ENCODE measurements around the gene SLC5A6. TPM values are rescaled to one million over a fixed set of nuclear protein-coding genes. Genes with fewer than 3 reads are reported as not detected.

The SLC5A6 gene
- total RNA-seq, 4 donors from 2014 or later = 13.5 to 38.6 (median 23.2) TPM

DNA sequence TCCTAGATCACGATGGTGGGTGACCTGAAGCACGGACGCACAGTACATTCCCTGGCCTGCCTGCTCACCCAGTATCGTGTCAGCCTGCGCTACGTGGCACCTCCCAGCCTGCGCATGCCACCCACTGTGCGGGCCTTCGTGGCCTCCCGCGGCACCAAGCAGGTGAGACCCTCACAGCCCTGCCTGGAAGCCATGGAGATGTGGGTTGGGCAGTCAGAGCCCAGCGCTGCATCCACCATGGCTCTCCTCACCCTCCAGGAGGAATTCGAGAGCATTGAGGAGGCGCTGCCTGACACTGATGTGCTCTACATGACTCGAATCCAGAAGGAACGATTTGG, 30.5 kb upstream of the SLC5A6 start:
- DNase-seq = no peak
- H3K36me3 ChIP-seq = peaks cover 43 to 76% (median 65%) of the 10 kb centered on the region in 3 donors

DNA sequence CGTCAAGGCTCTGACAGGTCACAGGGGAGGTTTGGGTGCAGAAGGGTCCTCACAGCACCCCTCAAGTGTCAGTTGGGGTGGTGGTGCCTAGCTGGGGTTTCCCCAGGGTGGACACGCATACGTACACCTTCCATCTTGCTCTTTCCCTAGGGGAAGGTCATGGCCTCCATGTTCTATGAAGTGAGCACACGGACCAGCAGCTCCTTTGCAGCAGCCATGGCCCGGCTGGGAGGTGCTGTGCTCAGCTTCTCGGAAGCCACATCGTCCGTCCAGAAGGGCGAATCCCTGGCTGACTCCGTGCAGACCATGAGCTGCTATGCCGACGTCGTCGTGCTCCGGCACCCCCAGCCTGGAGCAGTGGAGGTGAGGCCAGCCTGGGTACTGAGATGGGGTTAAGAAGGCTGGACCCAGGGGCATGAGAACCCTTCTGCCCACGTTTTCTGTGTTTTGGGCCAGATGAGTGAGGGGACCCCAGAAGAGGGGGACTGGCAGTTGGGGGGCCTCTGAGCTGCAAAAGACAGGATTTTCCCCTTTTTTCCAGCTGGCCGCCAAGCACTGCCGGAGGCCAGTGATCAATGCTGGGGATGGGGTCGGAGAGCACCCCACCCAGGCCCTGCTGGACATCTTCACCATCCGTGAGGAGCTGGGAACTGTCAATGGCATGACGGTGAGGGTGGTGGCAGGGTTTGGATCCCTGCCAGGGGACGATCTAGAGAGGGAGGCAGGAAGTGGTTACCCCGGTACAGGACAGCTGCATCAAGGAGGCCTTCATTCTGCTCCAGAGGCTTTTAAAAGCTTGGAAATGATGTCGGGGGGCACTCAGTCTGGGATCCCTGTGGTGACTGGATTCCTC, 29.9 kb upstream of the SLC5A6 start:
- DNase-seq = no peak
- Histone ChIP-seq H3K4me1 (no peaks in the 10 kb centered on the region), H3K9me3 (no peaks in the 10 kb centered on the region), H3K36me3 (peaks cover 48 to 82% (median 71%) of the 10 kb centered on the region in 3 donors), H3K27ac (no peak overlapping the region), H3K27me3 (no peaks in the 10 kb centered on the region), H3K4me3 (no peak overlapping the region)
- intact Hi-C loops (cut with DNase I) = no loop called here
- TF ChIP-seq, protein P1, sequence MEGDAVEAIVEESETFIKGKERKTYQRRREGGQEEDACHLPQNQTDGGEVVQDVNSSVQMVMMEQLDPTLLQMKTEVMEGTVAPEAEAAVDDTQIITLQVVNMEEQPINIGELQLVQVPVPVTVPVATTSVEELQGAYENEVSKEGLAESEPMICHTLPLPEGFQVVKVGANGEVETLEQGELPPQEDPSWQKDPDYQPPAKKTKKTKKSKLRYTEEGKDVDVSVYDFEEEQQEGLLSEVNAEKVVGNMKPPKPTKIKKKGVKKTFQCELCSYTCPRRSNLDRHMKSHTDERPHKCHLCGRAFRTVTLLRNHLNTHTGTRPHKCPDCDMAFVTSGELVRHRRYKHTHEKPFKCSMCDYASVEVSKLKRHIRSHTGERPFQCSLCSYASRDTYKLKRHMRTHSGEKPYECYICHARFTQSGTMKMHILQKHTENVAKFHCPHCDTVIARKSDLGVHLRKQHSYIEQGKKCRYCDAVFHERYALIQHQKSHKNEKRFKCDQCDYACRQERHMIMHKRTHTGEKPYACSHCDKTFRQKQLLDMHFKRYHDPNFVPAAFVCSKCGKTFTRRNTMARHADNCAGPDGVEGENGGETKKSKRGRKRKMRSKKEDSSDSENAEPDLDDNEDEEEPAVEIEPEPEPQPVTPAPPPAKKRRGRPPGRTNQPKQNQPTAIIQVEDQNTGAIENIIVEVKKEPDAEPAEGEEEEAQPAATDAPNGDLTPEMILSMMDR (IDR thresholded peaks at IDR 0.05) = no peak
- TF ChIP-seq POLR2A (IDR thresholded peaks at IDR 0.05) = no peak
- WGBS, 2 donors = 92 to 96% methylated on average over 9 to 17 of the region's 24 CpGs

More for the DNA sequence above, 30.5 kb upstream of the SLC5A6 start:
- Histone ChIP-seq H3K4me3 (no peak overlapping the region), H3K27ac (no peak overlapping the region), H3K9me3 (no peaks in the 10 kb centered on the region), H3K27me3 (no peaks in the 10 kb centered on the region), H3K4me1 (no peaks in the 10 kb centered on the region)
- TF ChIP-seq, protein P1 (IDR thresholded peaks at IDR 0.05) = no peak
- TF ChIP-seq POLR2A (IDR thresholded peaks at IDR 0.05) = no peak
- WGBS, 2 donors = 89 to 96% methylated on average over 3 to 7 of the region's 16 CpGs
- intact Hi-C loops (cut with DNase I) = no loop called here

DNA sequence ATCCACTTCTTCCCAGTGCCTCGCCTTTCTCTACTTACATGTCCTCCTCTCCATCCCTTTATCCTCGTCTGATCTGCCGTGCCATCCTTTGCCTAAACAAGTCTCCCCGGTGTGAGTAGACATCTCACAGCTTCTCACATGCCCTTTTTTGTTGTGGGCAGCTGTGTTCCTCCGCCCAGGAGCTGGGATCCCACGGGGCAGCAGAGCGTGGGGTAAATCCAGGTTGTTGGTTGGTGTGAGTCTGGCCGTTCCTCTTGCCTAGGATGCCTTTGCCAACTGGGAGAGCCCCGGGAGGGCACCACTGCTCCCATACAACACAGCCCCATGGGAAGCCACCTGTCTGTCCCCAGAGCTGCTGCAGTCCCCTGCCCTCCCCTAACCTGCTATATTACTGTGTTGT, 28.3 kb upstream of the SLC5A6 start:
- H3K27ac ChIP-seq = no peak overlapping the region
- peaks cover 56 to 98% (median 76%) of the 10 kb centered on the region in 3 donors for H3K36me3 ChIP-seq
- TF ChIP-seq POLR2A (IDR thresholded peaks at IDR 0.05) = no peak
- TF ChIP-seq, protein P1 (IDR thresholded peaks at IDR 0.05) = no peak
- 47 to 82% methylated on average over 4 to 8 of the region's 9 CpGs for WGBS, 2 donors
- intact Hi-C loops (cut with DNase I) = no loop called here
- no peak for DNase-seq
- H3K9me3 ChIP-seq = no peaks in the 10 kb centered on the region
- no peaks in the 10 kb centered on the region for H3K4me1 ChIP-seq
- no peaks in the 10 kb centered on the region for H3K27me3 ChIP-seq
- H3K4me3 ChIP-seq = no peak overlapping the region

DNA sequence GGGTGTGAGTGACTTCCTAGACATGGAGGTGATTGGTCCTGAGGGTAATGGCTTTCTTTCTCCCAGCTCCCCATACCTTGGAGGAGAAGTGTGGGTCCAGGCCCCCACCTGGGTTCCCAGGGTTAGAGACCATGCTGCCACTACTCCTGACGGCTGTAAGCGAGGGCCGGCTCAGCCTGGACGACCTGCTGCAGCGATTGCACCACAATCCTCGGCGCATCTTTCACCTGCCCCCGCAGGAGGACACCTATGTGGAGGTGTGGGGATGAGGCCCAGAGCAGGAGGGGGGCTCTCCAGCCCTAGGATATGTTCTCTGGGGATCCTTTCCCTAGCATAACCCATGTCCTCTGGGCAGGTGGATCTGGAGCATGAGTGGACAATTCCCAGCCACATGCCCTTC, 26.9 kb upstream of the SLC5A6 start:
- Histone ChIP-seq H3K27me3 (no peaks in the 10 kb centered on the region), H3K27ac (no peak overlapping the region), H3K4me1 (no peaks in the 10 kb centered on the region), H3K9me3 (no peaks in the 10 kb centered on the region), H3K4me3 (no peak overlapping the region), H3K36me3 (peaks cover 70 to 100% (median 84%) of the 10 kb centered on the region in 3 donors)
- TF ChIP-seq, protein P1 (IDR thresholded peaks at IDR 0.05) = no peak
- 89% methylated on average over 5 of the region's 8 CpGs; no CpG with 5 or more reads in 1 of the 2 donors for WGBS, 2 donors
- intact Hi-C loops (cut with DNase I) = no loop called here
- no peak for DNase-seq

DNA sequence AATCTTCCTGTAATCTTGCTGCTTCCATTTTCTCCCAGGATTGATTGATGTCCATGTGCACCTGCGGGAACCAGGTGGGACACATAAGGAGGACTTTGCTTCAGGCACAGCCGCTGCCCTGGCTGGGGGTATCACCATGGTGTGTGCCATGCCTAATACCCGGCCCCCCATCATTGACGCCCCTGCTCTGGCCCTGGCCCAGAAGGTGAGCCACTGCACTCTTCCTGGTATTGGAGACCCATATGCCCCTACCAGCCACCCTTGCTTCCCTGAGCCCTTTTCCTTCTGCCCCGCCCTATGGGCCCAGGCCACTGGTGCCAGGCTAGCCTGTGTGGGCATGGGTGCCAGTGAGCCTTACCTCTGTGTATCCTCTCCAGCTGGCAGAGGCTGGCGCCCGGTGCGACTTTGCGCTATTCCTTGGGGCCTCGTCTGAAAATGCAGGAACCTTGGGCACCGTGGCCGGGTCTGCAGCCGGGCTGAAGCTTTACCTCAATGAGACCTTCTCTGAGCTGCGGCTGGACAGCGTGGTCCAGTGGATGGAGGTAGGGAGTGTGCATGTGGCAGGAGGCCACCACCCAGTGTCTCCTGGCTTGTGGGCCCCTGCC, 25.4 kb upstream of the SLC5A6 start:
- Histone ChIP-seq H3K9me3 (no peaks in the 10 kb centered on the region), H3K36me3 (peaks cover 79 to 100% (median 85%) of the 10 kb centered on the region in 3 donors), H3K4me3 (no peak overlapping the region), H3K27me3 (no peaks in the 10 kb centered on the region), H3K27ac (no peak overlapping the region), H3K4me1 (no peaks in the 10 kb centered on the region)
- TF ChIP-seq POLR2A (IDR thresholded peaks at IDR 0.05) = no peak
- TF ChIP-seq, protein P1 (IDR thresholded peaks at IDR 0.05) = no peak
- no peak for DNase-seq
- intact Hi-C loops (cut with DNase I) = no loop called here
- 94% methylated on average over 3 of the region's 15 CpGs; no CpG with 5 or more reads in 1 of the 2 donors for WGBS, 2 donors
